Cardiac muscle cell (in vitro differentiated cells and primary cell): Measurements from ENCODE around the gene PSME3. TPM values are rescaled to one million over a fixed set of nuclear protein-coding genes. Genes with fewer than 3 reads are reported as not detected.
"Not testable (repeated sequence)": the region's sequence is repeated elsewhere in the genome, so short reads cannot be mapped to it uniquely, and the experiment has no call there.

Experiments used
- DNase-seq, 2 donors: peaks; one replicate each; pipeline versions ENCODE4 v3.0.0 to v3.0.0-alpha.2; 2010 to 2017; ENCODE audit warnings: low read depth in 1 of 2, low spot score in 1 of 2
- H3K27ac ChIP-seq: fragments of 200-600 bp; sonication (generic); 2 replicates; pipeline ENCODE4 v1.5.1; 2016
- H3K27me3 ChIP-seq: fragments of 200-600 bp; sonication (generic); 2 replicates; pipeline ENCODE4 v1.6.0; 2016; ENCODE audit warnings: control low read depth
- H3K36me3 ChIP-seq: fragments of 200-600 bp; sonication (generic); 2 replicates; pipeline ENCODE4 v1.5.1; 2016; ENCODE audit warnings: control low read depth
- H3K4me1 ChIP-seq: fragments of 200-600 bp; sonication (generic); 2 replicates; pipeline ENCODE4 v1.8.1; 2017; ENCODE audit warnings: low read depth, mild to moderate bottlenecking, mixed run types
- H3K4me3 ChIP-seq: fragments of 200-600 bp; sonication (generic); 2 replicates; pipeline ENCODE4 v1.5.1; 2016; ENCODE audit warnings: mild to moderate bottlenecking
- H3K9me3 ChIP-seq: fragments of 200-600 bp; sonication (generic); 2 replicates; pipeline ENCODE4 v1.5.1; 2017; ENCODE audit warnings: low read depth, mild to moderate bottlenecking, control low read depth
- polyA plus RNA-seq: library from polyadenylated mRNA; unstranded; fragments of >200 nt; fragmentation: Nextera tagmentation; extraction: Ambion mirVana; gene quantifications from 2 replicates; pipeline ENCODE4 v1.2.1, GENCODE V29; 2016
- total RNA-seq: library from RNA; depleted of rRNA; stranded (reverse); fragments of >200 nt; gene quantifications from 2 replicates; pipeline ENCODE4 v1.2.3, GENCODE V29; 2016
- TF ChIP-seq, protein P1 (sequence below): IDR thresholded peaks from 2 replicates; pipeline ENCODE4 v1.5.1; 2012; ENCODE audit warnings: low read depth, mild to moderate bottlenecking, low read length

Gene PSME3
- total and polyA plus RNA-seq, 2 experiments from 2014 or later = 59.4 to 104 TPM

DNA sequence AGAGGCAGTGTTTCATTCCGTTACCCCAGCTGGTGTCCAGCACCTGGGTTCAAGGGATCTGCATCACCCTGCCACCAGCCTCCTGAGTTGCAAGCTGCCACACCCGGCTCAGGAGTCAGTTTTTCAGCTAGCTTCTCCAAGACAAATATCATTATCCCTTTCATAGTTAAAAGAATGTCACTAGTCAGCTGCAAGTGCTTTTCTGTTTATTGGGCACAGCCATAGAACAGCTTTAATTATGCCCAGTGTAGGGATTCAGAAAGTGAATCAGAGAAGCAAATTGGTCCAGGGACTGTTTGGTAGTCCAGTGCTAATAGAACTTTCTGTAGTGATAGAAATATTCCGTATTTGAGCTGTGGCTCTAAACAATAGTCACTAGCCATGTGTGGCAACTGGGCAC, 14.9 kb downstream of the PSME3 start:
- Histone ChIP-seq H3K36me3 (peaks cover 7% of the 10 kb centered on the region), H3K4me3 (no peak overlapping the region), H3K27ac (no peak overlapping the region), H3K4me1 (peaks cover 6% of the 10 kb centered on the region), H3K27me3 (no peaks in the 10 kb centered on the region), H3K9me3 (no peaks in the 10 kb centered on the region)
- DNase-seq = no peak
- TF ChIP-seq, protein P1, sequence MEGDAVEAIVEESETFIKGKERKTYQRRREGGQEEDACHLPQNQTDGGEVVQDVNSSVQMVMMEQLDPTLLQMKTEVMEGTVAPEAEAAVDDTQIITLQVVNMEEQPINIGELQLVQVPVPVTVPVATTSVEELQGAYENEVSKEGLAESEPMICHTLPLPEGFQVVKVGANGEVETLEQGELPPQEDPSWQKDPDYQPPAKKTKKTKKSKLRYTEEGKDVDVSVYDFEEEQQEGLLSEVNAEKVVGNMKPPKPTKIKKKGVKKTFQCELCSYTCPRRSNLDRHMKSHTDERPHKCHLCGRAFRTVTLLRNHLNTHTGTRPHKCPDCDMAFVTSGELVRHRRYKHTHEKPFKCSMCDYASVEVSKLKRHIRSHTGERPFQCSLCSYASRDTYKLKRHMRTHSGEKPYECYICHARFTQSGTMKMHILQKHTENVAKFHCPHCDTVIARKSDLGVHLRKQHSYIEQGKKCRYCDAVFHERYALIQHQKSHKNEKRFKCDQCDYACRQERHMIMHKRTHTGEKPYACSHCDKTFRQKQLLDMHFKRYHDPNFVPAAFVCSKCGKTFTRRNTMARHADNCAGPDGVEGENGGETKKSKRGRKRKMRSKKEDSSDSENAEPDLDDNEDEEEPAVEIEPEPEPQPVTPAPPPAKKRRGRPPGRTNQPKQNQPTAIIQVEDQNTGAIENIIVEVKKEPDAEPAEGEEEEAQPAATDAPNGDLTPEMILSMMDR = no peak

DNA sequence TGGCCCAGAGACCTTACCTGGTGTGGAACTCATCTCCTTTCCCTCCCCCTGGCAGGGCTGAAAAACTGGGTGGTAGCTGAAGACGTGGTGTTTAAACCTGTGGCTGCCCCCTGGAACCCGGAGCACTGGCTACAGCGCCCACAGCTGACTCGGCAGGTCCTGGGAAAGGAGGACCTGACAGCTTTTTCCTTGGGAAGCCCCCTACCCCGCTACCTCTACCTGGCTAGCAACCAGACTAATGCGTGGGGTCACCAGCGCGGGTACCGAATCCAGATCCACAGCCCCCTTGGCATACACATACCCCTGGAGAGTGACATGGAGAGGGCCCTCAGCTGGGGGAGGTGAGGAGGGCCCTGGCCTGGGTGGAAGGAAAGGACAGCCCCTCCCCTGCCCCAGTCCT, 15.8 kb downstream of the PSME3 start:
- no peak for DNase-seq
- no peak overlapping the region for H3K4me3 ChIP-seq
- H3K36me3 ChIP-seq = peaks cover 7% of the 10 kb centered on the region
- peaks cover 6% of the 10 kb centered on the region for H3K4me1 ChIP-seq
- H3K27me3 ChIP-seq = no peaks in the 10 kb centered on the region
- no peak overlapping the region for H3K27ac ChIP-seq
- TF ChIP-seq, protein P1 = no peak
- no peaks in the 10 kb centered on the region for H3K9me3 ChIP-seq

DNA sequence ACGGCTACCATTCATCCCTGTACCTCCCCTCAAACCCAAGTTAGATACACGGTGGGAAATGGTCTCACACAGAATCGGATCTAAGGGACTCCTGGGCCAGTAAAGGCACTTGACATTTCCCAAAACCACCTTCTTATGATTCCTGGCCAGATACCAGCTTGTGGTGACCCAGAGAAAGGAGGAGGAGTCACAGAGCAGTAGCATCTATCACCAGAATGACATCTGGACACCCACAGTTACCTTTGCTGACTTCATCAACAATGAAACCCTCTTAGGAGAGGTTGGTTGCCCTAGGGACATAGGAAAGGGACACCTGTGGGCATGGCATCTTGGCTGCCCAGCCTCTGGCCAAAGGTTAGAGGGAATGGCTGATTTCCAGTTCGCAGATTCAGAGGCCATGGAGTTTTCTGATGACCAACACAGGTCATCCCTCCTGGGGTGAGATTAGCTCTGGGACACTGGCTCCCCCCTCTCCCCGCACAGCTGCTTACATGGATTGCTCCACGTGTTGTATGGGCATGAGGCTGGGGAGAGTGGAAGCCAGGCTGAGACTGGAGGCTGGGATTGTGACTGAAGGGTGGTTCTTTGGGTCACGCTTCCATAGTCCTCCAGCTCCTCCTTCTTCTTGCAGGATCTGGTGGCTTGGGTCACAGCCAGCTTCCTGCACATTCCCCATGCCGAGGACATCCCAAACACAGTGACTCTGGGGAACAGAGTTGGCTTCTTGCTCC, 16.4 kb downstream of the PSME3 start:
- Histone ChIP-seq H3K4me3 (no peak overlapping the region), H3K36me3 (peaks cover 7% of the 10 kb centered on the region), H3K27ac (no peak overlapping the region), H3K9me3 (no peaks in the 10 kb centered on the region), H3K4me1 (peaks cover 6% of the 10 kb centered on the region), H3K27me3 (no peaks in the 10 kb centered on the region)
- DNase-seq = peak in 1 of 2 donors; percentile 11
- TF ChIP-seq, protein P1 = no peak

DNA sequence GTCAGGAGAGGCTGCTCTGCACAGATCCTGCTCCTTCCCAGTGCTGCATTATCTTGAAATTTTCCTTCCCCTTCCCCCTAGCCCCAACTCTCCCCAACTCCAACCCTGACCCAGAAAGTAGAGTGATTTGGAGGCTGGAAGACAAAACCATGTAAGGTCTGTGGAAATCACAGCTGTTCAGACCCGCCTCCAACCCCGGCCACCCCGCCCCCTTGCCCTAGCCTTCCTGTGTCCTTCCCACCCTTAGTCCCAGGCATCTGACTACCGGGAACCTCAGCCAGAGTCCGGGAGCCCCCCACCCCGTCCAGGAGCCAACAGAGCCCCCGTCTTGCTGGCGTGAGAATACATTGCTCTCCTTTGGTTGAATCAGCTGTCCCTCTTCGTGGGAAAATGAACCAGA, 17.8 kb downstream of the PSME3 start, which contains the start of gene AOC3:
Gene AOC3 (plus strand): TSS at position 246 of the 400 bp plus-strand sequence. CDS start 145 bp downstream, at position 391.
- no peaks in the 10 kb centered on the region for H3K27me3 ChIP-seq
- H3K36me3 ChIP-seq = no peaks in the 10 kb centered on the region
- H3K9me3 ChIP-seq = no peaks in the 10 kb centered on the region
- TF ChIP-seq, protein P1 = no peak
- no peak within 1 kb of the TSS for H3K27ac ChIP-seq
- H3K4me1 ChIP-seq = peaks cover 6% of the 10 kb centered on the region
- peak in 1 of 2 donors; percentile 42 for DNase-seq
- H3K4me3 ChIP-seq = no peak within 1 kb of the TSS

DNA sequence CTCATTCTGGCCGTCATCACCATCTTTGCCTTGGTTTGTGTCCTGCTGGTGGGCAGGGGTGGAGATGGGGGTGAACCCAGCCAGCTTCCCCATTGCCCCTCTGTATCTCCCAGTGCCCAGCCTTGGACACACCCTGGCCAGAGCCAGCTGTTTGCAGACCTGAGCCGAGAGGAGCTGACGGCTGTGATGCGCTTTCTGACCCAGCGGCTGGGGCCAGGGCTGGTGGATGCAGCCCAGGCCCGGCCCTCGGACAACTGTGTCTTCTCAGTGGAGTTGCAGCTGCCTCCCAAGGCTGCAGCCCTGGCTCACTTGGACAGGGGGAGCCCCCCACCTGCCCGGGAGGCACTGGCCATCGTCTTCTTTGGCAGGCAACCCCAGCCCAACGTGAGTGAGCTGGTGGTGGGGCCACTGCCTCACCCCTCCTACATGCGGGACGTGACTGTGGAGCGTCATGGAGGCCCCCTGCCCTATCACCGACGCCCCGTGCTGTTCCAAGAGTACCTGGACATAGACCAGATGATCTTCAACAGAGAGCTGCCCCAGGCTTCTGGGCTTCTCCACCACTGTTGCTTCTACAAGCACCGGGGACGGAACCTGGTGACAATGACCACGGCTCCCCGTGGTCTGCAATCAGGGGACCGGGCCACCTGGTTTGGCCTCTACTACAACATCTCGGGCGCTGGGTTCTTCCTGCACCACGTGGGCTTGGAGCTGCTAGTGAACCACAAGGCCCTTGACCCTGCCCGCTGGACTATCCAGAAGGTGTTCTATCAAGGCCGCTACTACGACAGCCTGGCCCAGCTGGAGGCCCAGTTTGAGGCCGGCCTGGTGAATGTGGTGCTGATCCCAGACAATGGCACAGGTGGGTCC, 18.4 kb downstream of the PSME3 start:
- not testable (repeated sequence) for H3K4me3 ChIP-seq, DNase-seq

DNA sequence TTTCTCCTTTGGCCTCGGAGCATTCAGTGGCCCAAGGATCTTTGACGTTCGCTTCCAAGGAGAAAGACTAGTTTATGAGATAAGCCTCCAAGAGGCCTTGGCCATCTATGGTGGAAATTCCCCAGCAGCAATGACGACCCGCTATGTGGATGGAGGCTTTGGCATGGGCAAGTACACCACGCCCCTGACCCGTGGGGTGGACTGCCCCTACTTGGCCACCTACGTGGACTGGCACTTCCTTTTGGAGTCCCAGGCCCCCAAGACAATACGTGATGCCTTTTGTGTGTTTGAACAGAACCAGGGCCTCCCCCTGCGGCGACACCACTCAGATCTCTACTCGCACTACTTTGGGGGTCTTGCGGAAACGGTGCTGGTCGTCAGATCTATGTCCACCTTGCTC, 19.2 kb downstream of the PSME3 start:
- H3K9me3 ChIP-seq = no peaks in the 10 kb centered on the region
- no peaks in the 10 kb centered on the region for H3K27me3 ChIP-seq
- no peak overlapping the region for H3K4me3 ChIP-seq
- H3K4me1 ChIP-seq = peaks cover 6% of the 10 kb centered on the region
- DNase-seq = no peak
- H3K36me3 ChIP-seq = no peaks in the 10 kb centered on the region
- no peak overlapping the region for H3K27ac ChIP-seq
- TF ChIP-seq, protein P1 = no peak

More for the DNA sequence above, 18.4 kb downstream of the PSME3 start:
- H3K9me3 ChIP-seq, H3K4me1 ChIP-seq, H3K27me3 ChIP-seq, H3K36me3 ChIP-seq, H3K27ac ChIP-seq: not testable (repeated sequence)
